HepG2 (cell line): ENCODE data around the gene YBX2. TPM values are rescaled to one million over a fixed set of nuclear protein-coding genes. Genes with fewer than 3 reads are reported as not detected.

ENCODE experiments used
- DR1 ChIP-seq: sonication (generic); formaldehyde crosslinking; IDR thresholded peaks from 2 replicates; pipeline ENCODE4 v1.8.0; 2021; ENCODE audit warnings: mild to moderate bottlenecking, missing genetic modification reagents, inconsistent platforms
- FOSL2 ChIP-seq: sonication (generic); formaldehyde crosslinking; IDR thresholded peaks from 2 replicates; pipeline ENCODE4 v1.4.0; 2020; ENCODE audit warnings: missing genetic modification reagents
- SRY ChIP-seq: sonication (generic); formaldehyde crosslinking; IDR thresholded peaks from 2 replicates; pipeline ENCODE4 v1.8.0; 2022; ENCODE audit warnings: mild to moderate bottlenecking, missing genetic modification reagents
- ZBTB44 ChIP-seq: sonication (generic); formaldehyde crosslinking; IDR thresholded peaks from 2 replicates; pipeline ENCODE4 v1.4.0; 2020; ENCODE audit warnings: missing genetic modification reagents
- ZNF121 ChIP-seq: sonication (generic); formaldehyde crosslinking; IDR thresholded peaks from 2 replicates; pipeline ENCODE4 v1.5.0; 2020; ENCODE audit warnings: mild to moderate bottlenecking, missing genetic modification reagents
- ZNF317 ChIP-seq: sonication (generic); formaldehyde crosslinking; IDR thresholded peaks from 2 replicates; pipeline ENCODE4 v1.5.0; 2020; ENCODE audit warnings: mild to moderate bottlenecking, missing genetic modification reagents
- ZNF44 ChIP-seq: sonication (generic); formaldehyde crosslinking; IDR thresholded peaks from 2 replicates; pipeline ENCODE4 v1.5.1; 2020; ENCODE audit warnings: mild to moderate bottlenecking, missing genetic modification reagents
- ZNF781 ChIP-seq: sonication (generic); formaldehyde crosslinking; IDR thresholded peaks from 2 replicates; pipeline ENCODE4 v1.5.1; 2020; ENCODE audit warnings: borderline replicate concordance, mild to moderate bottlenecking, missing genetic modification reagents; ENCODE audit errors: not compliant biosample characterization
- polyA plus RNA-seq, 8 experiments: library from polyadenylated mRNA; depleted of rRNA in 3 of 8; stranded (reverse) in 7 of 8; unstranded in 1 of 8; fragments of >200 nt; fragmentation: Illumina TruSeq in 4 of 8; extraction: Trizol in 4 of 8; gene quantifications; 2 replicates each; pipeline versions ENCODE4 v1.2.1 to v1.2.3, GENCODE V29; 2011 to 2016; ENCODE audit warnings: low read depth in 4 of 8, missing spikeins in 1 of 8, mixed read lengths in 1 of 8; ENCODE audit not compliant: insufficient read depth in 1 of 8
- total RNA-seq, 5 experiments: library from RNA; depleted of rRNA; stranded (reverse); fragments of >200 nt; fragmentation: Illumina TruSeq; extraction: Trizol; gene quantifications; 2 replicates each; pipeline ENCODE4 v1.2.3, GENCODE V29; 2016; ENCODE audit warnings: low read depth in 1 of 5
- TF ChIP-seq, protein P1 (sequence below): sonication (generic); formaldehyde crosslinking; IDR thresholded peaks from 2 replicates; pipeline ENCODE4 v1.5.1; 2020; ENCODE audit warnings: mild to moderate bottlenecking, missing genetic modification reagents

YBX2 gene
- total and polyA plus RNA-seq, 2 of the 13 experiments (the other 11 are each of a cell fraction or from before 2014, with no cell fraction given), result 0.12 to 0.22 TPM

GRCh38 chr17:7259555-7259889 lies 34.9 kb downstream of the YBX2 start (continued):
- TF ChIP-seq ZBTB44 (CRISPR knock-in tag), result no peak
- TF ChIP-seq DR1 (CRISPR knock-in tag), result no peak
- no peak for TF ChIP-seq ZNF317 (CRISPR knock-in tag)
- no peak for TF ChIP-seq ZNF121 (CRISPR knock-in tag)
- TF ChIP-seq FOSL2, result no peak
- TF ChIP-seq, protein P1, sequence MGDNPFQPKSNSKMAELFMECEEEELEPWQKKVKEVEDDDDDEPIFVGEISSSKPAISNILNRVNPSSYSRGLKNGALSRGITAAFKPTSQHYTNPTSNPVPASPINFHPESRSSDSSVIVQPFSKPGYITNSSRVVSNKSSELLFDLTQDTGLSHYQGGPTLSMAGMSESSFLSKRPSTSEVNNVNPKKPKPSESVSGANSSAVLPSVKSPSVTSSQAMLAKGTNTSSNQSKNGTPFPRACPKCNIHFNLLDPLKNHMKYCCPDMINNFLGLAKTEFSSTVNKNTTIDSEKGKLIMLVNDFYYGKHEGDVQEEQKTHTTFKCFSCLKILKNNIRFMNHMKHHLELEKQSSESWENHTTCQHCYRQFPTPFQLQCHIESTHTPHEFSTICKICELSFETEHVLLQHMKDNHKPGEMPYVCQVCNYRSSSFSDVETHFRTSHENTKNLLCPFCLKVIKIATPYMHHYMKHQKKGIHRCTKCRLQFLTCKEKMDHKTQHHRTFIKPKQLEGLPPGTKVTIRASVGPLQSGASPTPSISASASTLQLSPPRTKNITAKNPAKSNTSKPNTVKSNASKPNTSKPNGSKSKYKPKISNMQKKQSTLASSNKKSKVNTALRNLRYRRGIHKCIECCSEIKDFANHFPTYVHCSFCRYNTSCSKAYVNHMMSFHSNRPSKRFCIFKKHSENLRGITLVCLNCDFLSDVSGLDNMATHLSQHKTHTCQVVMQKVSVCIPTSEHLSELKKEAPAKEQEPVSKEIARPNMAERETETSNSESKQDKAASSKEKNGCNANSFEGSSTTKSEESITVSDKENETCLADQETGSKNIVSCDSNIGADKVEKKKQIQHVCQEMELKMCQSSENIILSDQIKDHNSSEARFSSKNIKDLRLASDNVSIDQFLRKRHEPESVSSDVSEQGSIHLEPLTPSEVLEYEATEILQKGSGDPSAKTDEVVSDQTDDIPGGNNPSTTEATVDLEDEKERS (CRISPR knock-in tag), result no peak
- TF ChIP-seq ZNF781 (CRISPR knock-in tag), result no peak
- TF ChIP-seq ZNF44 (CRISPR knock-in tag), result 0 out of 2 replicates have a peak, but pooled peaks have one; percentile 0
- TF ChIP-seq SRY (CRISPR knock-in tag), result no peak
